ENCODE results near the gene ETV6. TPM values are rescaled to one million over a fixed set of nuclear protein-coding genes. Genes with fewer than 3 reads are reported as not detected.

Gene ETV6
- total RNA-seq, 1 experiment from 2014 or later, result 19.3 TPM

DNA sequence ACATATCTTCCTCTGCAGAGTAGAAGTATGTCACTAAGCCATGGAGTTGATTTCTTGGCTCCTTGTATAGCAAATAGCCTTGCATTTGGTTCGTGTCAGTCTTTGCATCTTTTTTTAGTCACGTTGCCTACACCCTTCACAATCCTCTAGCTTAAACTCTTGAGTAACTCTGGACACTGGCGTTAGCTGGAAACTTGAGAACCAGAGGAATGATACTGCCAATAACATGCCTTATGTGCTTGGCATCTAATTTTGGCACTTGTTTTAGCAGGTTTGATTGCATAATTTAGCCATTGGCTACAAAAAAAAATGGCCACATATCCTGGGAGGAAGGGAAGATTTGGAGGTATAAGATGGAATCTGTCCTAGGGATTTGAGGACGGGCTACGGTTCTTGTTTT lies 136.2 kb downstream of the ETV6 start:
- no peaks in the 10 kb centered on the region for H3K36me3 Mint-ChIP-seq (ENCODE audit: insufficient read depth, unreplicated experiment)
- no peak for TF ChIP-seq CTCF (IDR thresholded peaks at IDR 0.05; ENCODE audit: unreplicated experiment)
- DNase-seq (ENCODE audit: unreplicated experiment), result peak; percentile 97
- intact Hi-C loops (cut with micrococcal nuclease), result loop anchor here (5.0 to 10.0 kb wide), 2 partner anchors 99 to 133 kb away; no protein-coding TSS in a partner anchor
- H3K27ac Mint-ChIP-seq (ENCODE audit: low read depth, unreplicated experiment), result peak overlapping the region; percentile 34
- H3K27me3 Mint-ChIP-seq (ENCODE audit: insufficient read depth, unreplicated experiment), result no peaks in the 10 kb centered on the region
- H3K9me3 Mint-ChIP-seq (ENCODE audit: unreplicated experiment), result no peaks in the 10 kb centered on the region
- POLR2A ChIA-PET, result interaction anchor here (0.7 to 2.9 kb wide), 8 partner anchors 10 to 656 kb away, joined by 3 to 30 read pairs (median 5); partner anchors contain the start of gene ETV6
- no peak overlapping the region for H3K4me3 Mint-ChIP-seq (ENCODE audit: unreplicated experiment)
- H3K4me1 Mint-ChIP-seq (ENCODE audit: insufficient read depth, unreplicated experiment), result peaks cover 18% of the 10 kb centered on the region
- CTCF ChIA-PET, result interaction anchor here (0.6 to 1.5 kb wide), 6 partner anchors 11 to 279 kb away, joined by 3 to 7 read pairs (median 4); no protein-coding TSS in a partner anchor
- no TSS peak for BruUV-seq (replicated peaks)

DNA sequence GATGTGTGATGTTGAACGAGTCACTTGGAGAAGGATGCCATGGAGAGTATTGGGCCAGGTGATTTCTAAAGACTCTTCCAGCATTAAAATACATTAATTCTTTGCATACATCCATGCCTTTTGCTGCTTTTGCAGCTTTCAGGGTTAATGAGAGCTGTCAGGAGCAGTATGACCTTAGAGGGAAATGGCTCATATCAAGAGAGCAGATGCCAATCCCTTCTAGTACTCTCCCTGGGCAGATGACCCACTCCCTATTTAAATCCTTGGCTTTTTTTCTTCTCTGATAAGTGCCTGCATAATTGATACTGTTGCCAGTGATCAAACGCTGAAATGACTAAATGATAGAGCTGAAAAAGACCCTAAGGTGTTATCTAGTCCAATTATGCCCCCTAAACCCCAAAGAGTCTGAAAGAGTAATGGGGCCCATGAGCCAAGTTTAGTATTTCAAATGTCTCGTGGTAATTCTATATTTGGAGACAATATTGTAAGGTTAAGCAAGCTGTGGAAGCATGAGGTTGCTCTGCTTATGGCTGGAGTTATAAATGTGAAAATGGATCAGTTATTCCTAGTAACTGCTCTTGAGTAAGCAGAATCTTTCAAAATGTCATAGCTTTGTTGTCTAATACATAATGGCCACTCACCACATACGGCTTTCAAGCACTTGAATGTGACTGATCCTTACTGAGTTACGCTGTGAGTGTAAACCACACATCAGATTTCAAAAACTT lies 137.3 kb downstream of the ETV6 start:
- H3K27me3 Mint-ChIP-seq (ENCODE audit: insufficient read depth, unreplicated experiment), result no peaks in the 10 kb centered on the region
- H3K36me3 Mint-ChIP-seq (ENCODE audit: insufficient read depth, unreplicated experiment), result no peaks in the 10 kb centered on the region
- H3K4me3 Mint-ChIP-seq (ENCODE audit: unreplicated experiment), result no peak overlapping the region
- intact Hi-C loops (cut with micrococcal nuclease), result loop anchor here (5.0 to 10.0 kb wide), 2 partner anchors 98 to 135 kb away; no protein-coding TSS in a partner anchor
- no peak for TF ChIP-seq CTCF (IDR thresholded peaks at IDR 0.05; ENCODE audit: unreplicated experiment)
- POLR2A ChIA-PET, result interaction anchor here (0.6 to 2.9 kb wide), 3 partner anchors 9 to 41 kb away, joined by 3 to 30 read pairs (median 16); no protein-coding TSS in a partner anchor
- CTCF ChIA-PET, result interaction anchor here (0.6 kb wide), 1 partner anchor 241 kb away, joined by 4 read pairs; no protein-coding TSS in a partner anchor
- H3K4me1 Mint-ChIP-seq (ENCODE audit: insufficient read depth, unreplicated experiment), result peaks cover 18% of the 10 kb centered on the region
- BruUV-seq (replicated peaks), result no TSS peak
- DNase-seq (ENCODE audit: unreplicated experiment), result no peak
- H3K9me3 Mint-ChIP-seq (ENCODE audit: unreplicated experiment), result no peaks in the 10 kb centered on the region
- H3K27ac Mint-ChIP-seq (ENCODE audit: low read depth, unreplicated experiment), result no peak overlapping the region

GRCh38 chr12:11787437-11787836 lies 138.0 kb downstream of the ETV6 start:
- Mint-ChIP-seq H3K27me3 (ENCODE audit: insufficient read depth, unreplicated experiment) (no peaks in the 10 kb centered on the region), H3K36me3 (ENCODE audit: insufficient read depth, unreplicated experiment) (no peaks in the 10 kb centered on the region), H3K4me1 (ENCODE audit: insufficient read depth, unreplicated experiment) (peaks cover 18% of the 10 kb centered on the region), H3K27ac (ENCODE audit: low read depth, unreplicated experiment) (no peak overlapping the region), H3K4me3 (ENCODE audit: unreplicated experiment) (no peak overlapping the region), H3K9me3 (ENCODE audit: unreplicated experiment) (no peaks in the 10 kb centered on the region)
- ChIA-PET POLR2A (interaction anchor here (2.9 kb wide), 1 partner anchor 8 kb away, joined by 30 read pairs; no protein-coding TSS in a partner anchor), CTCF (no interaction called here)
- no TSS peak for BruUV-seq (replicated peaks)
- no peak for DNase-seq (ENCODE audit: unreplicated experiment)
- intact Hi-C loops (cut with micrococcal nuclease), result loop anchor here (5.0 to 10.0 kb wide), 2 partner anchors 97 to 135 kb away; no protein-coding TSS in a partner anchor
- no peak for TF ChIP-seq CTCF (IDR thresholded peaks at IDR 0.05; ENCODE audit: unreplicated experiment)

Measured in MCF 10A (cell line).